ENCODE data around the gene UXS1. TPM values are rescaled to one million over a fixed set of nuclear protein-coding genes. Genes with fewer than 3 reads are reported as not detected.
A peak's percentile ranks its signal among the peaks of the same experiment; 100 is the strongest.

UXS1 gene
- total and polyA plus RNA-seq, 9 of the 15 experiments (the other 6 are each of a cell fraction or from before 2014, with no cell fraction given) = 5.8 to 25.8 (median 15.0) TPM

- no peak for TF ChIP-seq ZFP1 (CRISPR knock-in tag; IDR thresholded peaks at IDR 0.05)
- TF ChIP-seq AFF1 (IDR thresholded peaks at IDR 0.05; ENCODE audit: low read depth in 1 of 2, partially characterized antibody in 2 of 2) = no peak
- TF ChIP-seq POLR2AphosphoS5 (IDR thresholded peaks at IDR 0.05; ENCODE audit: control insufficient read depth, insufficient read depth, low read depth, low read length) = peak; percentile 62; the same call in 1 of the 2 replicates
- peak; percentile 64 for TF ChIP-seq HMGN3 (IDR thresholded peaks at IDR 0.05; ENCODE audit: borderline replicate concordance, extremely low read depth, insufficient read length, low read depth, low read length)
- TF ChIP-seq HNRNPLL (IDR thresholded peaks at IDR 0.05; ENCODE audit: low read depth, low read length, poor library complexity, severe bottlenecking) = peak; percentile 65
- TF ChIP-seq, protein P1, sequence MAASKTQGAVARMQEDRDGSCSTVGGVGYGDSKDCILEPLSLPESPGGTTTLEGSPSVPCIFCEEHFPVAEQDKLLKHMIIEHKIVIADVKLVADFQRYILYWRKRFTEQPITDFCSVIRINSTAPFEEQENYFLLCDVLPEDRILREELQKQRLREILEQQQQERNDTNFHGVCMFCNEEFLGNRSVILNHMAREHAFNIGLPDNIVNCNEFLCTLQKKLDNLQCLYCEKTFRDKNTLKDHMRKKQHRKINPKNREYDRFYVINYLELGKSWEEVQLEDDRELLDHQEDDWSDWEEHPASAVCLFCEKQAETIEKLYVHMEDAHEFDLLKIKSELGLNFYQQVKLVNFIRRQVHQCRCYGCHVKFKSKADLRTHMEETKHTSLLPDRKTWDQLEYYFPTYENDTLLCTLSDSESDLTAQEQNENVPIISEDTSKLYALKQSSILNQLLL (CRISPR knock-in tag; IDR thresholded peaks at IDR 0.05; ENCODE audit: borderline replicate concordance) = no peak
- peak; percentile 53 to 58; a peak in 3 of 4 replicates for TF ChIP-seq MAZ (CRISPR knock-in tag; conservative IDR thresholded peaks at IDR 0.05 in 1 of 2, IDR thresholded peaks at IDR 0.05 in 1 of 2)
- TF ChIP-seq, protein P2, sequence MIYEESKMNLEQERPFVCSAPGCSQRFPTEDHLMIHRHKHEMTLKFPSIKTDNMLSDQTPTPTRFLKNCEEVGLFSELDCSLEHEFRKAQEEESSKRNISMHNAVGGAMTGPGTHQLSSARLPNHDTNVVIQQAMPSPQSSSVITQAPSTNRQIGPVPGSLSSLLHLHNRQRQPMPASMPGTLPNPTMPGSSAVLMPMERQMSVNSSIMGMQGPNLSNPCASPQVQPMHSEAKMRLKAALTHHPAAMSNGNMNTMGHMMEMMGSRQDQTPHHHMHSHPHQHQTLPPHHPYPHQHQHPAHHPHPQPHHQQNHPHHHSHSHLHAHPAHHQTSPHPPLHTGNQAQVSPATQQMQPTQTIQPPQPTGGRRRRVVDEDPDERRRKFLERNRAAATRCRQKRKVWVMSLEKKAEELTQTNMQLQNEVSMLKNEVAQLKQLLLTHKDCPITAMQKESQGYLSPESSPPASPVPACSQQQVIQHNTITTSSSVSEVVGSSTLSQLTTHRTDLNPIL (CRISPR knock-in tag; IDR thresholded peaks at IDR 0.05) = no peak
- peak; percentile 35; the same call in 1 of the 2 replicates for TF ChIP-seq NR3C1 (CRISPR knock-in tag; IDR thresholded peaks at IDR 0.05)
- TF ChIP-seq CTBP1 (IDR thresholded peaks at IDR 0.05; ENCODE audit: borderline replicate concordance) = peak; percentile 79; the same call in 1 of the 2 replicates
- TF ChIP-seq, protein P3, sequence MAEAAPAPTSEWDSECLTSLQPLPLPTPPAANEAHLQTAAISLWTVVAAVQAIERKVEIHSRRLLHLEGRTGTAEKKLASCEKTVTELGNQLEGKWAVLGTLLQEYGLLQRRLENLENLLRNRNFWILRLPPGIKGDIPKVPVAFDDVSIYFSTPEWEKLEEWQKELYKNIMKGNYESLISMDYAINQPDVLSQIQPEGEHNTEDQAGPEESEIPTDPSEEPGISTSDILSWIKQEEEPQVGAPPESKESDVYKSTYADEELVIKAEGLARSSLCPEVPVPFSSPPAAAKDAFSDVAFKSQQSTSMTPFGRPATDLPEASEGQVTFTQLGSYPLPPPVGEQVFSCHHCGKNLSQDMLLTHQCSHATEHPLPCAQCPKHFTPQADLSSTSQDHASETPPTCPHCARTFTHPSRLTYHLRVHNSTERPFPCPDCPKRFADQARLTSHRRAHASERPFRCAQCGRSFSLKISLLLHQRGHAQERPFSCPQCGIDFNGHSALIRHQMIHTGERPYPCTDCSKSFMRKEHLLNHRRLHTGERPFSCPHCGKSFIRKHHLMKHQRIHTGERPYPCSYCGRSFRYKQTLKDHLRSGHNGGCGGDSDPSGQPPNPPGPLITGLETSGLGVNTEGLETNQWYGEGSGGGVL (CRISPR knock-in tag; IDR thresholded peaks at IDR 0.05) = no peak
- TF ChIP-seq, protein P4, sequence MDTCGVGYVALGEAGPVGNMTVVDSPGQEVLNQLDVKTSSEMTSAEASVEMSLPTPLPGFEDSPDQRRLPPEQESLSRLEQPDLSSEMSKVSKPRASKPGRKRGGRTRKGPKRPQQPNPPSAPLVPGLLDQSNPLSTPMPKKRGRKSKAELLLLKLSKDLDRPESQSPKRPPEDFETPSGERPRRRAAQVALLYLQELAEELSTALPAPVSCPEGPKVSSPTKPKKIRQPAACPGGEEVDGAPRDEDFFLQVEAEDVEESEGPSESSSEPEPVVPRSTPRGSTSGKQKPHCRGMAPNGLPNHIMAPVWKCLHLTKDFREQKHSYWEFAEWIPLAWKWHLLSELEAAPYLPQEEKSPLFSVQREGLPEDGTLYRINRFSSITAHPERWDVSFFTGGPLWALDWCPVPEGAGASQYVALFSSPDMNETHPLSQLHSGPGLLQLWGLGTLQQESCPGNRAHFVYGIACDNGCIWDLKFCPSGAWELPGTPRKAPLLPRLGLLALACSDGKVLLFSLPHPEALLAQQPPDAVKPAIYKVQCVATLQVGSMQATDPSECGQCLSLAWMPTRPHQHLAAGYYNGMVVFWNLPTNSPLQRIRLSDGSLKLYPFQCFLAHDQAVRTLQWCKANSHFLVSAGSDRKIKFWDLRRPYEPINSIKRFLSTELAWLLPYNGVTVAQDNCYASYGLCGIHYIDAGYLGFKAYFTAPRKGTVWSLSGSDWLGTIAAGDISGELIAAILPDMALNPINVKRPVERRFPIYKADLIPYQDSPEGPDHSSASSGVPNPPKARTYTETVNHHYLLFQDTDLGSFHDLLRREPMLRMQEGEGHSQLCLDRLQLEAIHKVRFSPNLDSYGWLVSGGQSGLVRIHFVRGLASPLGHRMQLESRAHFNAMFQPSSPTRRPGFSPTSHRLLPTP (IDR thresholded peaks at IDR 0.05; ENCODE audit: borderline replicate concordance, extremely low read depth, insufficient read length) = peak; percentile 2
- TF ChIP-seq ARID2 (IDR thresholded peaks at IDR 0.05) = no peak
Measured at GRCh38 chr2:106193977-106194778, at the start of gene UXS1 (continued).

All from K562 (cell line).